Measurements from ENCODE around the gene NUMBL.

DNA sequence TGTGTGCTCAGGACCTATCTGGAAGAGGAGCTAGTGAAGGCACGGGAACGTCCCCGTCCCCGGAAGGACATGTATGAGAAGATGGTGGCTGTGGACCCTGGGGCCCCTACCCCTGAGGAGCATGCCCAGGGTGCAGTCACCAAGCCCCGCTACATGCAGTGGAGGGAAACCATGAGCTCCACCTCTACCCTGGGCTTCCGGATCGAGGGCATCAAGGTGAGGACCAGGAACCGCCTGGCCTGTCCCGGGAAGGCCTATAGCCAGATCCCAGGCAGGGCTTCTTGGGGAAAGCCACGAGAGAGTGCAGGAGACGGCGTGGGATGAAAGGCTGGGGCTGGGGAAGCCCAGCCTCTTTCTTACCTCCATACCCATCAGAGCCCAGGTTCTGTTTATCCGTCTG is 42.7 kb upstream of the NUMBL start:
- peak in 1 of 2 donors; percentile 14 for TF ChIP-seq POLR2AphosphoS5 (IDR thresholded peaks at IDR 0.05; ENCODE audit: insufficient read depth in 1 of 2, low read depth in 1 of 2)
- TF ChIP-seq, protein P1, sequence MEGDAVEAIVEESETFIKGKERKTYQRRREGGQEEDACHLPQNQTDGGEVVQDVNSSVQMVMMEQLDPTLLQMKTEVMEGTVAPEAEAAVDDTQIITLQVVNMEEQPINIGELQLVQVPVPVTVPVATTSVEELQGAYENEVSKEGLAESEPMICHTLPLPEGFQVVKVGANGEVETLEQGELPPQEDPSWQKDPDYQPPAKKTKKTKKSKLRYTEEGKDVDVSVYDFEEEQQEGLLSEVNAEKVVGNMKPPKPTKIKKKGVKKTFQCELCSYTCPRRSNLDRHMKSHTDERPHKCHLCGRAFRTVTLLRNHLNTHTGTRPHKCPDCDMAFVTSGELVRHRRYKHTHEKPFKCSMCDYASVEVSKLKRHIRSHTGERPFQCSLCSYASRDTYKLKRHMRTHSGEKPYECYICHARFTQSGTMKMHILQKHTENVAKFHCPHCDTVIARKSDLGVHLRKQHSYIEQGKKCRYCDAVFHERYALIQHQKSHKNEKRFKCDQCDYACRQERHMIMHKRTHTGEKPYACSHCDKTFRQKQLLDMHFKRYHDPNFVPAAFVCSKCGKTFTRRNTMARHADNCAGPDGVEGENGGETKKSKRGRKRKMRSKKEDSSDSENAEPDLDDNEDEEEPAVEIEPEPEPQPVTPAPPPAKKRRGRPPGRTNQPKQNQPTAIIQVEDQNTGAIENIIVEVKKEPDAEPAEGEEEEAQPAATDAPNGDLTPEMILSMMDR (IDR thresholded peaks at IDR 0.05): no peak
- no peak for TF ChIP-seq POLR2A (IDR thresholded peaks at IDR 0.05)
